Measurements from ENCODE around the gene PTCH1.
A peak's percentile ranks its signal among the peaks of the same experiment; 100 is the strongest.

The PTCH1 gene

DNA sequence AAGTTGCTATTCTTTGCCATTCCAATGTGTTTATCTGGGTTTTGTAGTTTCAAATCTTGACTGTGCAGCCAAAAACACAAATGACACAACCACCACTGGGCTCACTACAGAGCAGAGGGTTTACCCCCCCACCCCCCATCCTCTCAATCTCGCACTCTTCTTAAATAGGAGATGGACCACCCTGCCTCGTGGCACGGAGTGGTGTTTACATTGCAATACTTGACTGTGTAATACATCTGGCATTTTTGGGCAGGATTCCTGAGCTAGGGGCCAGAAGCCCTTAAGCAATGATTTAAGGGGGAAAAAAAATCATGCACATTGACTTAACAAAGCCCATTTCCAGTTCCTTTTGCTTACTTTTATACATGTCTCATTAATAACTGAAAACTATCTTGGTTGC is 19.0 kb downstream of the PTCH1 start:
- no peak for DNase-seq

DNA sequence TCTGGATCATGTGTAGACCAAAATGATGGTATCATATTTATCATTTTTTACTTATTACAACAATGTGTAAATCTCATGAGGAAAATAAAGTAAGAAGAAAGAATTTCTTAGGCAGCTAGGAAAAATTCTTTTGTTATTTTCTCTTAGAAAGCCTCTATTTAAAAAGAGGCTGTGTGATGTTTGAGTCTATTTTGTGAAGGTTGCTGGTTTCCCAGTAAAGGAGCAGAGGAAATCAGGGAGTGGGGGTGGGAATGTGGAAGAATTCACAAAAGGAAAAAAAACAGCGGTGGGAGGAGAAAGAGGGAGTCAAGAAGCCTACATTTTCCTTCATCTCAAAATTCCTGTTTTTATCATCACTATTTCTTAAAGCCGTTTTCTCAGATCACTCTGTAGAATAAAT is 20.1 kb downstream of the PTCH1 start:
- DNase-seq: no peak

DNA sequence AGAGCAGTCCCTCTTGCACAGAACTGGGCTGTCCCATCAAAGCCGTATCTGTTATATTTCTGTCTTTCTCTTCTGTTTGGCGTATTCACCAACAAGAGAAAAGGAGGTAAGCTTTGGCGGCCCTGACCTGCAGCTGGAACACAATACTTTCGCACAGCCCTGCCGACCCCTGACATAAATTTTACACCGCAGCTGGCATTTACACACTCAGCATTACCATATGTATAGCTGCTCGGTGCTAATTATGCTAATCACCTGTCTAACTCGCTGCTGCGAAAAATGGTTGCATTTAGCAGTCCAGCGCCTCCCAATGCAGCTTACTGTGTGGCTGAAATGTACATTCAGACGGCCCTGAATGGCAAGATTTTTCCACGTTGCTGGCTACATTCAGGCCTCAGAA is 20.8 kb downstream of the PTCH1 start:
- peak in 1 of 2 experiments; percentile 61 for DNase-seq

DNA sequence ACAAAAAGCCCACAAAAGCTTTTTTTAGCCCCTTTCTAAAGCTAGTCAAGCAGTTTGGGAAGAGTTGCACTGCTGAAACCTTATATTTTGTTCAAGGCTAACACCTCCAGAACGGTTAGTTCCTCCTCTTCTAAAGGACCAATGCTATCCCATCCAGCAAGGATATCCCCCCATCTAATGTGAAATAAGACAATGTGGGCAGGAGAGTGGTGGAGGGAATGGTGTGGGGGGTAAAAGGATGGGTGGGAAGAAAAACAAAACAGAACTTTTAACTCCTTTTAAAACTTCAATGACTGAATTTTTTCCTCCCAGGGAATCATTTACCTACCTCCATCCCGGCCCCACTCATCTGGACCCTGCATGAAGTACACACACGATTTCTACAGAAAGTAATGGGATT is 21.2 kb downstream of the PTCH1 start:
- no peak for DNase-seq

DNA sequence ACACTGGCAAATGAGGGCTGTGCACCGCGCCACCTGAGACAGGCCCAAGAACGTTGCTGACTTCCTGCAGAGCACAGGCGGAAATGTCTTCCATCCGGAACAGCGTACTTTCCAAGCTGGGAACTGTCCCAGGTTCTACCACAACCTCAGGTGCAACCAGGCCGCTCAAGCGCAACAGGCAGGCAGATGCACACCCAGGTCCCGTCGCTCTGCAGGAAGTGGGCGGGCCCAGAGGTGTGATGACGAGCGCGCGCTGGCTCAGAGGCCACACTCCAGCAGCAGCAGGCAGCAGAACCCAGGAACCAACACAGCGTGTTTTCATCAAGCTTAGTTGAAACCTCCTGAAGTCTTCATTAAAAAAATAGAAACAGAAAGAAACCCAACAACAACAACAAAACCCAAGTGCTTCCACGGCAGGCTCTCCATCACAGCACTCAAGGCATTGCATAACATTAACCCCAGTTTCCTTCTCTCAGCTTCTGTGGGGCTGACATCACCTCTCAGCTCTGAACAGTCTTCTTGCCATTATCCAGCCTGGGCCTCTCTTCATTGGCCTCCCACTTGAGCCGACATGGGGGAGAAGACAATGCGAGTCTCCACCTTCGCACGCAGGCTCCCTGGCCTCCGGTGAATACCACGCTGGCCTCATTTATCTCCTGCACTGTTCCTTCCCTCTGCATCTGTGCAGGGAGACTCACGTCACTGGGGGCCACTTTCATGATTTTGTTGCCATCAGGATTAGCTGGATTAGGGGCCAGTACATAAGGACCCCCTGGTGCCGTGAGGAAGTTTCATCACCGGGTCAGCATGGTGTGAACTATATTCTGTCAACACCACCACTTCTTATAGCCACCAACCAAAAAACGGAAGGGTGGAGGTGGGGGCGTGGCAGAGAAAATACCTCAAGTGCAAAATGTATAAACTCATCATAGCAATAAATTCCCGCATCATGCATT is 22.1 kb downstream of the PTCH1 start:
- DNase-seq: peak; percentile 87 to 91

DNA sequence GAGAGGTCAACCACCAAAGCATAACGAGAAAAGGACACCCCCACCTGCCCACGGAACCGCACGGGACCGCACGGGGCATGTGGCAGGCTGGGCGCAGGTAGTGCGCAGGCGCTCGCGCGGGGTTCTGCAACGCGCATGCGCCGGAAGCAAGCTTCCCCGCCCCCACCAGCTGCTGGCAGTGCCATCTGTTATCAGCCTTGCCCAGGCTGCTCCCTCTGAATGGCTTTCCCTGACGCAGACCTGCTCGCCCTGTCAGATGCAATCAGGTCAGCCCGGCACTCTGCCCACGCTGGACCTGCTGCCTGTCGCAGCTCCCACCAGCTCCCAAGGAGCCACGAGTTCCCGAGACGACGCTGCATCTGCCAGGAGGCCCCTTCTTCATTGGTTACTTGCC is 22.8 kb downstream of the PTCH1 start:
- peak; percentile 89 for DNase-seq

- no peak for DNase-seq
Measured at GRCh38 chr9:95493402-95493801, 23.4 kb downstream of the PTCH1 start.

DNA sequence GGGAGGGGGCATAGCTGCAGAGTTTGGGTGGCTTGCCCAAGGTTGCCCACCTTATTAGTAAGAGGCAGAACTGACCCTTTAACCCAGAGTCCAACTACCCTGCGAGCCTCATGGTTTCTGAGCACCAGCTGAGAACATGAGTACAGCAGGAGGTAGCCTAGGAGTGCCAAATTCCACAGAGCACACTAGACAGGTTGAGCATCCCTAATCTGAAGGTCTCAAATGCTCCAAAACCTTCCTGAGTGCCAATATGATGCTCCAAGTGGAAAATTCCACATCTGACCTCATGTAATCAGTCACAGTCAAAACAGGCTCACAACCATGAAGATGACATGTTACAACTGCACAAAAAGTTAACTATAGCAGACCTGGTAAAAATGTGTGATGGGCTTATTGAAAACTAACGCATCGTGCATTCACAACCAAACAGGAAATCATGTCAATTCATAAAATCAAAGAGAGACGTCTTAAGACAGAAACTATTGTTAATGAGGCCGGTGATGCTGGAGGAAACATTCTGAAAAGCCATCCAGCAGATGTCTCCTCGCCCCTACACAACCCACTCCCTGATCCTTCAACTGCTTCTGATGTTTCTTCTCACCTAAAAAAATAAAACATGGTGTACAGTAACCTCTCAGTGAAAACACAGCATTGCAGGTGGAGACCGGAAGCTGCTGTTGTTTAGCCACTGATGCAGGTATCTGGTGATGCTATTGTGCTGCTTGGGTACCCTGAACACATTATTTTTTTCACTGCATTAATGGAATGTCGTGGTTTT is 25.0 kb downstream of the PTCH1 start:
- no peak for DNase-seq

DNA sequence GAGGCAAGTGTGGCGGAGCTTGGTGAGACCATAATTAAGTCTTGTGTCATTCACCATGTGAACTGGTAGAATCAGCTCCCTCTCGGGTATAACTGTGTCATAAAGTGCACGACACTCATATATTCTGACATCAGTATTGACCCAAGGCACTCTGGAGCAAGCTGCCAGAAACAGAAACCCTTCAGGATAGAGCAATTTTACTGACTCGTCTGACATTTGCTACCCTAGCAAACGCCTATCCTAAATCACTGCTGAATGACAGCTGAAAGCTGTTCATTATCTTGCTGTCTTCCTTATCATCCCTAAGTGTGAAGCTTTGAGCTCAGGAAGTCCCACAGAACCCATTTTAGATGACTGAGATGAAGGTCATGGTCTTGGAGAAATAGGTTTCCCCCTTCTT is 27.8 kb downstream of the PTCH1 start:
- no peak for DNase-seq

- no peak for DNase-seq
Measured at GRCh38 chr9:95486318-95486717, 30.5 kb downstream of the PTCH1 start.

- DNase-seq: no peak
Measured at GRCh38 chr9:95484225-95484624, 32.5 kb downstream of the PTCH1 start.

DNA sequence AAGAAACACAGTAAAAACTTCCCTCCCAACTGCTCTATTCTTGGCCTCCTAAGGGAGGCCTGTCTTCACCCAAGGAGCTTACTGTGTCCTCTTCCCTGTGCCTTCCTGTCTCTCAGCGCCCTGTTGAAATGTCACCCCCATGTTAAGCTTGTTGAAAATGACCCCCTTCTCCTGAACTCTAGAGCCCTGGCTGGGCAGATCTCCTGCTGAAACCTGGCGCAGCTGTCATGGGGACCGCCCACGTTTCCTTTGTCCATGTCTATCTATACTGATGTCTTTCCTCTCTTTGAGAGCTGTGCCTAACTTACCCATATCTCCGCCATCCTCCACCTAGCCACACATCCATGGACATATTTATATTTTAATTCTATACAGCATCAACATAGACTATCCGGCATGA is 33.3 kb downstream of the PTCH1 start:
- DNase-seq: no peak

DNA sequence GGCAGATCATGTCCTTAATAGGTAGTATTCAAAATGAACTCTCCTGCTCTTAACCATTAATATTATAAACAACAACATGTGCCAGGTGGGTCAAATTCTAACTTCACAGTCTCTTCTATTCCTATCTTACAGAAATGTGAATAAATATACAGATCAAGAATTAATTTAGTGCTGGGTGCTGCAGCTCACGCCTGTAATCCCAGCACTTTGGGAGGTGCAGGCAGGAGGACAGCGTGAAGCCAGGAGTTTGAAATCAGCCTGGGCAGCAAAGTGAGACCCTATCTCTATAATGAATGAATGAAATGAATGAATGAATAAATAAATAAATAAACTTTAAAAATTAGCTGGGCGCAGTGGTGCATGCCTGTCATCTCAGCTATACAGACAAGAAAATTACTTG is 34.1 kb downstream of the PTCH1 start:
- DNase-seq: no peak

GRCh38 chr9:95481000-95481399 is 35.8 kb downstream of the PTCH1 start:
- DNase-seq: no peak

DNA sequence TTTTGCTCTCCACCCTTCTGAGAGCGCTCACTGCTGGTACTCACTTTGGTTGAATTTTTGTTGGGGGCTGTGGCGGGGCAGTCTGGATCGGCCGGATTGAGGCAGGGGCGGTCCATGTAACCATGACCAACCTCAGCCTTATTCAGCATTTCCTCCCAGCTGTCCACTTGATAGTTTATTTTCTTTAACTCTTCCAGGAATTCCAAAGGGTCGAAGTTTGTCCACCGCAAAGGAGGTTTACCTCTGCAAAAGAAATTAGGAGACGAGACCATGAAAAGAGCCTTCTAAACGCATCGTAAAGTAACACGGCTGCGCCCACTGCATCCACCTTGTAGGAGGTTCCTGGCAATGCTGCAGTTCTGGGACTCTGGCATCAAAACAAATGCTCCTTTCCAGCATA is 36.4 kb downstream of the PTCH1 start:
- no peak for DNase-seq

GRCh38 chr9:95479330-95479729 is 37.4 kb downstream of the PTCH1 start:
- DNase-seq: no peak

DNA sequence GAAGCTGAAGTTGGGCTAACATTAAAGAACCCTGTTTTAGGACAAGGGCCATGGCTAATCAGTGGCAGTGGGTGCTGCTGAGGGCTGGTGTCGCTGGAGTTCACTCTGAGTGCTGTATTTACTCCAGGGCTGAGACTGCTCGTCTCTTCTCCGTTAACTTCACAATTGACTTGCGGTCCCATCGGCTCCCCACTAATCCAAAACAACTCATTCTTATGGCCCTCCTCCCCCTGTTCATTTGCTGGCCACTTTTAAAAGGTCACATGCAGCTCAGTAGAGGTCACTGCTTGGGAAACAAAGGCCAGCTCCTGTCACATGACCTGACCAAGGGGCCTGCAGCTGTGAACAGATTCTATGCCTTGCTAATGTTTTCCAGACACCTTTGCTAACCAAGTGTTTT is 38.4 kb downstream of the PTCH1 start:
- DNase-seq: no peak

- no peak for DNase-seq
Measured at GRCh38 chr9:95477885-95478284, 38.9 kb downstream of the PTCH1 start.

GRCh38 chr9:95477441-95477840 is 39.3 kb downstream of the PTCH1 start:
- no peak for DNase-seq

- no peak for DNase-seq
Measured at GRCh38 chr9:95468791-95469190, 48.0 kb downstream of the PTCH1 start.

DNA sequence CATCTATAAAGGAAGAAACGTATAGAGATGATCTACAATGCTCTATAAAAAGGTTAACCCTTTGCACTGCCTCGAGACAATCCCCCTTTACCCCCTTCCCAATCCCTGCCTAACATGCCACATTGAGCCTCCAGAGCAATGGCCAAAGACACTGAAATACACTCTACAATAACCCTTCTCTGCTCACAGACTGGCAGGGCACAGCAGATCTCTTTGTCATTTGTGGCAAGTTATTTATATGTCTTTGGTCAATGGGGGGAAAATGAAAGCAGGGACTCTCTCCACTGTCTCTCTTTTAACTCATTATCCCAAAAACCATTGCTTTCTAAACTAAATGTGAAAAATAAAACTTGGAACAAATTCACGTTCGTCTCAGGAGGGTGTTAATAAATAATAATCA is 51.7 kb downstream of the PTCH1 start:
- DNase-seq: no peak

- no peak for DNase-seq
Measured at GRCh38 chr9:95463148-95464060, 53.4 kb downstream of the PTCH1 start.
